Chondrocyte (in vitro differentiated cells): ENCODE data around the gene SCD5. TPM values are rescaled to one million over a fixed set of nuclear protein-coding genes. Genes with fewer than 3 reads are reported as not detected.
A peak's percentile ranks its signal among the peaks of the same experiment; 100 is the strongest.
"Not testable (repeated sequence)": the region's sequence is repeated elsewhere in the genome, so short reads cannot be mapped to it uniquely, and the experiment has no call there.

Source experiments
- DNase-seq: peaks from one replicate; pipeline ENCODE4 v3.0.0; 2021; ENCODE audit warnings: mixed read lengths, low spot score
- H3K27ac Mint-ChIP-seq: one replicate; pipeline ENCODE4 v1.8.0; 2021; ENCODE audit warnings: mild to moderate bottlenecking, moderate library complexity, mixed read lengths; ENCODE audit not compliant: unreplicated experiment
- H3K27me3 Mint-ChIP-seq: 2 replicates; pipeline ENCODE4 v1.8.0; 2021; ENCODE audit warnings: low read depth, mixed read lengths
- H3K36me3 Mint-ChIP-seq: 2 replicates; pipeline ENCODE4 v1.8.0; 2021; ENCODE audit warnings: low read depth, mixed read lengths
- H3K4me1 Mint-ChIP-seq: 2 replicates; pipeline ENCODE4 v1.8.0; 2021; ENCODE audit warnings: low read depth, mild to moderate bottlenecking, mixed read lengths
- H3K4me3 Mint-ChIP-seq: one replicate; pipeline ENCODE4 v1.8.0; 2021; ENCODE audit warnings: mild to moderate bottlenecking, moderate library complexity, mixed read lengths; ENCODE audit not compliant: unreplicated experiment
- H3K9me3 Mint-ChIP-seq: 2 replicates; pipeline ENCODE4 v1.8.0; 2021; ENCODE audit warnings: low read depth, mixed read lengths
- CTCF ChIP-seq: fragments of 200-600 bp; sonication (generic); IDR thresholded peaks from 2 replicates; pipeline ENCODE4 v1.5.0; 2021; ENCODE audit warnings: antibody characterized with exemption, mild to moderate bottlenecking, moderate library complexity
- long read RNA-seq: library from polyadenylated mRNA; stranded (forward); transcript quantifications from one replicate; pipeline ENCODE4 v2.0.0, GENCODE V29; 2021
- total RNA-seq: library from RNA; stranded (reverse); gene quantifications from 3 replicates; pipeline ENCODE4 v1.2.1, GENCODE V29; 2021

The SCD5 gene
- total RNA-seq, result 20.6 to 25.9 TPM (median 22.6 TPM) in 3 replicates
- long read RNA-seq, transcript SCD5-202 (5 exons, 3,101 nt), result major isoform, 5 of 9 reads
- long read RNA-seq, partial matches to known transcripts, result 1 of 9 reads
- long read RNA-seq, other reads (novel, unspliced or antisense), result 1 of 9 reads

GRCh38 chr4:82798168-82799005 is at the start of gene SCD5:
SCD5 (minus strand) TSS chr4:82798796; CDS start chr4:82798537, 259 bp downstream.
- peaks cover 22% of the 10 kb centered on the region for H3K4me1 Mint-ChIP-seq
- H3K27ac Mint-ChIP-seq, result no peak within 1 kb of the TSS
- H3K27me3 Mint-ChIP-seq, result peaks cover 2% of the 10 kb centered on the region
- H3K4me3 Mint-ChIP-seq, result peak within 1 kb of the TSS; percentile 84
- peak; percentile 22 for TF ChIP-seq CTCF
- DNase-seq, result no peak
- H3K36me3 Mint-ChIP-seq, result no peaks in the 10 kb centered on the region
- no peaks in the 10 kb centered on the region for H3K9me3 Mint-ChIP-seq

GRCh38 chr4:82842593-82842992 is 44.0 kb upstream of the SCD5 start:
- peak; percentile 73 for TF ChIP-seq CTCF
- H3K4me1 Mint-ChIP-seq, result peaks cover 7% of the 10 kb centered on the region
- peak overlapping the region; percentile 53 for H3K27ac Mint-ChIP-seq
- no peak overlapping the region for H3K4me3 Mint-ChIP-seq
- H3K27me3 Mint-ChIP-seq, result no peaks in the 10 kb centered on the region
- H3K36me3 Mint-ChIP-seq, result peaks cover 51% of the 10 kb centered on the region
- no peak for DNase-seq
- no peaks in the 10 kb centered on the region for H3K9me3 Mint-ChIP-seq

GRCh38 chr4:82839624-82840023 is 41.0 kb upstream of the SCD5 start:
- peak overlapping the region; percentile 32 for H3K27ac Mint-ChIP-seq
- TF ChIP-seq CTCF, result no peak
- H3K36me3 Mint-ChIP-seq, result peaks cover 45% of the 10 kb centered on the region
- no peaks in the 10 kb centered on the region for H3K9me3 Mint-ChIP-seq
- DNase-seq, result no peak
- no peaks in the 10 kb centered on the region for H3K27me3 Mint-ChIP-seq
- H3K4me3 Mint-ChIP-seq, result no peak overlapping the region
- peaks cover 13% of the 10 kb centered on the region for H3K4me1 Mint-ChIP-seq

- Mint-ChIP-seq H3K27ac (peak overlapping the region; percentile 72), H3K36me3 (peaks cover 32% of the 10 kb centered on the region), H3K4me3 (no peak overlapping the region), H3K27me3 (no peaks in the 10 kb centered on the region), H3K9me3 (no peaks in the 10 kb centered on the region), H3K4me1 (peaks cover 24% of the 10 kb centered on the region)
- peak; percentile 33 for TF ChIP-seq CTCF
- no peak for DNase-seq
Observed at GRCh38 chr4:82833696-82834313, 35.2 kb upstream of the SCD5 start.

- not testable (repeated sequence) for H3K27ac Mint-ChIP-seq, H3K27me3 Mint-ChIP-seq, H3K4me3 Mint-ChIP-seq, H3K9me3 Mint-ChIP-seq, DNase-seq
- Mint-ChIP-seq H3K36me3 (peaks cover 28% of the 10 kb centered on the region), H3K4me1 (peaks cover 24% of the 10 kb centered on the region)
Observed at GRCh38 chr4:82833060-82833459, 34.5 kb upstream of the SCD5 start.
